Immature natural killer cell (primary cell): ENCODE measurements around the gene HPCAL1. TPM values are rescaled to one million over a fixed set of nuclear protein-coding genes. Genes with fewer than 3 reads are reported as not detected.

Experiments used
- DNase-seq, 3 donors: peaks; one replicate each; pipeline ENCODE4 v3.0.0; 2022; ENCODE audit warnings: mixed read lengths in 1 of 3
- H3K27ac Mint-ChIP-seq, 6 donors: one replicate each; pipeline ENCODE4 v1.8.0; 2020; ENCODE audit warnings: mixed read lengths in 6 of 6, mild to moderate bottlenecking in 5 of 6, inconsistent platforms in 4 of 6, moderate library complexity in 3 of 6
- H3K27me3 Mint-ChIP-seq, 3 donors: one replicate each; pipeline ENCODE4 v1.8.0; 2020 to 2021; ENCODE audit warnings: low read depth in 3 of 3, mild to moderate bottlenecking in 3 of 3, mixed read lengths in 3 of 3, moderate library complexity in 3 of 3, inconsistent platforms in 1 of 3
- H3K36me3 Mint-ChIP-seq, 3 donors: one replicate each; pipeline ENCODE4 v1.8.0; 2020; ENCODE audit warnings: mixed read lengths in 3 of 3, inconsistent platforms in 2 of 3, mild to moderate bottlenecking in 2 of 3
- H3K4me1 Mint-ChIP-seq, 2 donors: one replicate each; pipeline ENCODE4 v1.8.0; 2020; ENCODE audit warnings: inconsistent platforms in 2 of 2, mild to moderate bottlenecking in 2 of 2, mixed read lengths in 2 of 2, moderate library complexity in 1 of 2
- H3K4me3 Mint-ChIP-seq, 5 donors: one replicate each; pipeline ENCODE4 v1.8.0; 2020; ENCODE audit warnings: mild to moderate bottlenecking in 5 of 5, mixed read lengths in 5 of 5, inconsistent platforms in 3 of 5, moderate library complexity in 3 of 5
- H3K9me3 Mint-ChIP-seq, 6 donors: one replicate each; pipeline ENCODE4 v1.8.0; 2020; ENCODE audit warnings: mild to moderate bottlenecking in 6 of 6, mixed read lengths in 6 of 6, inconsistent platforms in 4 of 6, moderate library complexity in 3 of 6
- polyA plus RNA-seq, 3 donors: library from polyadenylated mRNA; unstranded; fragments of 300-500 nt; fragmentation: Illumina TruSeq; gene quantifications; one replicate each; pipeline ENCODE4 v1.2.3, GENCODE V29; 2021

HPCAL1 gene
- polyA plus RNA-seq, 3 donors from 2014 or later, result 64.9 to 89.7 (median 88.9) TPM

DNA sequence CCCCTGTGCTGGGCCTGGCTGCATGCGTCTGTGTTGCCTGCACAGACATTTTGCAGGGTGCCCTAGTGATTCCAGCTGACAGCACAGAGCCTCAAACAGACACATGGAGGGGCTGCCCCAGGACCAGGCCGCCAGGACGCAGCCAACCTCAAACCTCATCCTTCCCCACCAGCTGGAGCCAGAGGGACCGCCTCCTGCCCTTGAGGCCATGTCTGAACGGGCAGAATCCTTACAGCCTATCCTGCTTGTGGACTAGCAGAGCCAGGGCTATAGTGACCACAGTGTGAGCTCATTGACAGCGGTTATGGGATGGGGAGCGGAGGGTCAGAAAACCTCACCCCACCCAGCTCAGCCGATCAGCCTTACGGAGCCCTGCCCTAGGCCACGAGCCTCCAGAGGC is 123.0 kb downstream of the HPCAL1 start:
- no peaks in the 10 kb centered on the region for H3K27me3 Mint-ChIP-seq
- H3K36me3 Mint-ChIP-seq, result peaks cover 4 to 10% (median 6%) of the 10 kb centered on the region in 3 donors
- H3K4me3 Mint-ChIP-seq, result no peak overlapping the region
- H3K27ac Mint-ChIP-seq, result no peak overlapping the region
- DNase-seq, result no peak
- H3K9me3 Mint-ChIP-seq, result no peaks in the 10 kb centered on the region
- peaks cover 0 to 2% of the 10 kb centered on the region in 2 donors for H3K4me1 Mint-ChIP-seq

- Mint-ChIP-seq H3K27ac (no peak overlapping the region), H3K9me3 (no peaks in the 10 kb centered on the region), H3K36me3 (peaks cover 4 to 10% (median 6%) of the 10 kb centered on the region in 3 donors), H3K4me3 (no peak overlapping the region), H3K4me1 (peaks cover 0 to 2% of the 10 kb centered on the region in 2 donors), H3K27me3 (peaks cover 0 to 2% (median 0%) of the 10 kb centered on the region in 3 donors)
- no peak for DNase-seq
Observed at GRCh38 chr2:10426726-10427617, 124.3 kb downstream of the HPCAL1 start.

- Mint-ChIP-seq H3K9me3 (no peaks in the 10 kb centered on the region), H3K4me3 (no peak overlapping the region)
Observed at GRCh38 chr2:10427618-10427949, 124.9 kb downstream of the HPCAL1 start.

DNA sequence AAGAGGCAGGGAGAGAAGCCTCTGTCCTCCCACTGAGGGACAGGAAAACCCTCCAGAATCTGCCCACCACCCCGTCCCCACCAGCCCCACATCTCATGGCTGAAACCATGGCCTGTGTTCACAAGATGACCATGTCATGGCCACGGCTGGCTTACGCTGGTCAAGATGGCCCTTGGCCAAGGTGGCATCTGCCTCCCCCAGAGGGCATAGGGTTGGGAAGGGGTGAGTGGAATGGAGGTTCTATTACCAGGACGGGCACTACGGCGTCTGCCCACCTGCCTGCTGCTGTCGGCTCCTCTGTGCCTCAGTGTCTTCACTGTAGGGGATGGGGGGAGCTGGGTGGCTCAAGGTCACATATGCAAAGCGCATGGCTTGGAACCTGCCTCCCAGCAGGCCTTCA is 125.7 kb downstream of the HPCAL1 start:
- H3K27ac Mint-ChIP-seq, result no peak overlapping the region

More at GRCh38 chr2:10427618-10427949, 124.9 kb downstream of the HPCAL1 start:
- Mint-ChIP-seq H3K36me3 (peaks cover 4 to 10% (median 6%) of the 10 kb centered on the region in 3 donors), H3K27ac (no peak overlapping the region), H3K27me3 (peaks cover 0 to 2% (median 0%) of the 10 kb centered on the region in 3 donors), H3K4me1 (peaks cover 0 to 2% of the 10 kb centered on the region in 2 donors)
- no peak for DNase-seq

GRCh38 chr2:10428924-10429323 is 126.2 kb downstream of the HPCAL1 start:
- peaks cover 3 to 8% (median 5%) of the 10 kb centered on the region in 3 donors for H3K27me3 Mint-ChIP-seq
- peaks cover 4 to 10% (median 6%) of the 10 kb centered on the region in 3 donors for H3K36me3 Mint-ChIP-seq
- no peak overlapping the region for H3K27ac Mint-ChIP-seq
- H3K4me1 Mint-ChIP-seq, result peaks cover 0 to 5% of the 10 kb centered on the region in 2 donors
- DNase-seq, result no peak
- H3K4me3 Mint-ChIP-seq, result no peak overlapping the region
- no peaks in the 10 kb centered on the region for H3K9me3 Mint-ChIP-seq

More for the DNA sequence above, 125.7 kb downstream of the HPCAL1 start:
- peaks cover 2 to 5% (median 4%) of the 10 kb centered on the region in 3 donors for H3K27me3 Mint-ChIP-seq
- DNase-seq, result no peak
- no peak overlapping the region for H3K4me3 Mint-ChIP-seq
- H3K9me3 Mint-ChIP-seq, result no peaks in the 10 kb centered on the region
- H3K4me1 Mint-ChIP-seq, result peaks cover 0 to 5% of the 10 kb centered on the region in 2 donors
- peaks cover 4 to 10% (median 6%) of the 10 kb centered on the region in 3 donors for H3K36me3 Mint-ChIP-seq

DNA sequence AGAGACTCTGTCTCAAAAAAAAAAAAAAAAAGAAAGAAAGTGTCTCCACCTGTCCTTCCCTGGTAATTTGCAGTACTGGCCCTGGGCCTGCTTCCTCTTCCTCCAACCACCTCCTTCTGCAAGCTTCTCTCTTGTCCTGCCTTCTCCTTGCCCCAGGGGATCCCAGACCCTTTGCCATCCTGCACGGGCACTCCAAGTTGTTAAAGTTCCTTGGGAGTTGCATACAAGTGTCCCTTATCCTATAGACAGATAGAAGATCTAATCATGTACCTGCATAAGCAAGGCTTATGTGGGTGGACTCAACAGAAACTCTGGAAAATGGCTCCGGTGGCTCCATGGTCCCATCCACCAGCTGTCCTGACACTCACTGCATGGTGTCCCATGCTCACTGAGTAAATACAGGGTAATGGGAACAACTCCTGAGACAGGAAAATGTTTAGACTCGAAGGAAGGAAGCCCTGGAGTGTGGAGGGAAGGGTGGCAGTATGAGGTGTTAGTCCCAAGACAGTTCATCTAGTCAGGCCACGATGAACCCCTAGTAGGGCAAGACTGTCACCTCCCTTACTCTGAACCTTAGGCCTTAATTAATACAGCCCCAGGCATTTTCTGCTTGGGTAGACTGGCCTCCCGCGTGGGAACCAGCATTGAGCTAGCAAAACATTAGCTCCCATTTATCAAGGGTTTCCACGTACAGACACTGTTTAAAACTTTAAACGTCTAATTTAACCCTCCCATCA is 128.3 kb downstream of the HPCAL1 start:
- no peak overlapping the region for H3K27ac Mint-ChIP-seq
- peaks cover 7 to 8% (median 8%) of the 10 kb centered on the region in 3 donors for H3K27me3 Mint-ChIP-seq

DNA sequence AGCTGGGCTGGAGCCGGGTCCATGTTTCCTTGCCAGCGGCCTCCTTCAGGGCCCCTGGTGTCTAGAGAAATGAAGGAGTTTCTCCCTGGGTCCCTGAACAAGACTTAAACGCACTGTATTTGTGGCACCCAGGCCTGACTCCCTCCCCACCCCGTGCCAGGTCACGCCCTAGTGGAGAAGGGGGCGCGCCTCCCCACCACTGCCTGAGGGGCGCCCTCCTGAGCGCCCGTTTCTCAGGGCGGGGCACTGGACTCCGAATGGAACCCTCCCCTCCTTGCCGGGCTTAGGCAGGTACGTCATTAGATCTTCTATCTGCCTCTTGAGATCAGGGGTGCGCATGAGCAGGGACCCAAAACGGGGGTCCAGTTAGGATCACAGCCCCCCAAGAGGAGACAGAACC is 129.1 kb downstream of the HPCAL1 start:
- no peaks in the 10 kb centered on the region for H3K9me3 Mint-ChIP-seq
- no peak for DNase-seq
- no peak overlapping the region for H3K27ac Mint-ChIP-seq
- peaks cover 0 to 8% of the 10 kb centered on the region in 2 donors for H3K4me1 Mint-ChIP-seq
- peaks cover 4 to 6% (median 6%) of the 10 kb centered on the region in 3 donors for H3K36me3 Mint-ChIP-seq
- peak overlapping the region in 3 of 5 donors; percentile 53 to 83 (median 73) for H3K4me3 Mint-ChIP-seq
- peaks cover 7 to 8% (median 8%) of the 10 kb centered on the region in 3 donors for H3K27me3 Mint-ChIP-seq

More for the DNA sequence above, 128.3 kb downstream of the HPCAL1 start:
- no peaks in the 10 kb centered on the region for H3K9me3 Mint-ChIP-seq
- H3K4me3 Mint-ChIP-seq, result peak overlapping the region in 2 of 5 donors; percentile 73 to 83
- peaks cover 4 to 10% (median 6%) of the 10 kb centered on the region in 3 donors for H3K36me3 Mint-ChIP-seq
- DNase-seq, result no peak
- H3K4me1 Mint-ChIP-seq, result peaks cover 0 to 8% of the 10 kb centered on the region in 2 donors

DNA sequence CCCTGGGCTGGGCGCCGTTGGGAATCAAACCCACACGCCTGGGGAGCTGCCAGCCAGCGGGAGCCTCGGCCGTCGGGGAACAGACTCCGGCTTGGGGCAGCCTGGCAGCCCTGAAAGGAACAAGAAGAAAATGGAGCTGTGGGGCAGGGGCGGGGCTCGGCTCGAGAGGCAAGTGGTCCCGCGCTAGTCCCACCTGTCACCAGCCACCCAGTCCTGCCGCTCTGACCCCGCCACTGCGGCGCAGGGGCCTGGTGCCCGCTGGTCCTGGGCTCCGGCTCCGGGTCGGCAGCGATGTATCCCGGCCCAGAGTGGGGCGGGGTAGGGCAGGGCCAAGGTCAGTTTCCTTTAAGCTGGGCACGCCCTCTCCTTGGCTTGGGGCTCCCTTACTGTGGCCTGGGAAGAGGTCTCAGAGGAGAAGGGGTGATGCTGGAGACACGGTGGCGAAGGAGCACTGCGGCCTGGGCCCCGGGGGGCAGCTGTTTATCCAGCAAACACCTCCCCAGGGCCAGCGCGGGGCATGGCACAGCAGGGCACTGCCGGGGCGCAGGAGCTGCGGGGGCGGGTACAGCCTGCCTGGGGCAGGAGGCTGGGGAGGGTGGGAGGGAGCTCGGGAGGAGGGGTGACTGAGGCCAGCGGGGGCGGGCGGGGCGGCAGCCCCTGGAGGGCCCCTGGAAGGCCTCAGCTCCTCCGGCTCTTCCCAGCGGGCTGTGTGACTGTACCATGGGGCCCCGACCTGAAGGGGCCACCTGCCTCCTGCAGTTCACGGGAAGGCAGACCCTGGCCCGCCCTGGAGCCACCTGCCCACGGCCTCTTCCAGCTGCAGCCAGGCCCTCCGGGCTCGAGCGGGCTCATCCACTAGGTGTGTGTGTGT is 129.8 kb downstream of the HPCAL1 start:
- Mint-ChIP-seq H3K27ac (peak overlapping the region in 1 of 6 donors; percentile 52), H3K27me3 (peaks cover 7 to 8% (median 8%) of the 10 kb centered on the region in 3 donors), H3K4me3 (peak overlapping the region in 2 of 5 donors; percentile 73 to 83), H3K36me3 (peaks cover under 1 to 2% (median 2%) of the 10 kb centered on the region in 3 donors), H3K9me3 (no peaks in the 10 kb centered on the region), H3K4me1 (peaks cover 0 to 8% of the 10 kb centered on the region in 2 donors)
- DNase-seq, result no peak

DNA sequence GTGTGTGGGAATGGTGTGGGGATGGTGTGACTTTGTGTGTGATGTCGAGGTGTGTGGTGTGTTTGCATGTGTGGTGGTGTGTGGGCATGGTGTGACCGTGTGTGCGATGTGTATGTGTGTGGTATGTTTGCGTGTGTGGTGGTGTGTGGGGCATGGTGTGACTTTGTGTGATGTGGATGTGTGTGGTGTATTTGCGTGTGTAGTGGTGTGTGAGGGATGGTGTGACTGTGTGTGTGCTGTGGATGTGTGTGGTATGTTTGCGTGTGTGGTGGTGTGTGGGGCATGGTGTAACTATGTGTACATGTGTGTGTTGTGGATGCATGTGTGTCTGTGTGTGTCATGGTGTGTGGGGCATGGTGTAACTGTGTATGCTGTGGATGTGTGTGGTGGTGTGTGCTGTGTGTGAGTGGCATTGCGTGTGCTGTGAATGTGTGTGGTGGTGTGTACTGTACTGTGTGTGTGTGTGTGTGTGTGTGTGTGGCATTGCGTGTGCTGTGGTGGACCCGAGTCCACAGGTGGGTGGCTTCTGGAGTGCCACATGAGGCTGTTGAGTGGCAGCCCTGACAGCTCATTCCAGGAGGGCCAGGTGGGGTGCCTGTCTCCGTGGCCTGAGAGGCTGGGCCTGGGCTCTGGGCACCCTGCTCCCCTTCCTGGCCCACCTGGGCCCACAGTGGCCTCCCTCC is 130.7 kb downstream of the HPCAL1 start:
- Mint-ChIP-seq H3K27me3 (peaks cover 7 to 8% (median 8%) of the 10 kb centered on the region in 3 donors), H3K9me3 (no peaks in the 10 kb centered on the region), H3K4me1 (peaks cover 0 to 7% of the 10 kb centered on the region in 2 donors), H3K27ac (peak overlapping the region in 2 of 6 donors; percentile 52 to 53), H3K4me3 (peak overlapping the region in 2 of 5 donors; percentile 44 to 57), H3K36me3 (no peaks in the 10 kb centered on the region)
- DNase-seq, result no peak

GRCh38 chr2:10433947-10434885 is 131.5 kb downstream of the HPCAL1 start:
- Mint-ChIP-seq H3K36me3 (no peaks in the 10 kb centered on the region), H3K27me3 (peaks cover 7 to 8% (median 8%) of the 10 kb centered on the region in 3 donors), H3K9me3 (no peaks in the 10 kb centered on the region), H3K4me1 (peaks cover 0 to 7% of the 10 kb centered on the region in 2 donors), H3K4me3 (no peak overlapping the region), H3K27ac (peak overlapping the region in 1 of 6 donors; percentile 59)
- no peak for DNase-seq

- Mint-ChIP-seq H3K36me3 (peaks cover 0 to 7% (median 0%) of the 10 kb centered on the region in 3 donors), H3K27me3 (peaks cover 7 to 10% (median 8%) of the 10 kb centered on the region in 3 donors), H3K4me1 (peaks cover 0 to 7% of the 10 kb centered on the region in 2 donors), H3K9me3 (no peaks in the 10 kb centered on the region), H3K4me3 (peak overlapping the region in 3 of 5 donors; percentile 27 to 58 (median 32)), H3K27ac (peak overlapping the region in 2 of 6 donors; percentile 13 to 59)
- DNase-seq, result peak; percentile 71 to 78 (median 74)
Observed at GRCh38 chr2:10434886-10435819, 132.4 kb downstream of the HPCAL1 start.
